IMR-90 (cell line): ENCODE measurements around the gene PRM2. TPM values are rescaled to one million over a fixed set of nuclear protein-coding genes. Genes with fewer than 3 reads are reported as not detected.

Experiments
- ATAC-seq: fragments of 200-7000 bp; cut with Tn5 transposase; 2 replicates; pipeline ENCODE4 v1.9.1; 2020; ENCODE audit warnings: low read depth, mild to moderate bottlenecking, moderate library complexity
- BruUV-seq: library from RNA; stranded (reverse); fragments of 400-500 nt; replicated peaks from 2 replicates; lab custom pipeline; 2021; lab: Mats Ljungman, UMichigan
- CTCF ChIA-PET: fragments of 300-600 bp; formaldehyde crosslinking; extraction: SDS; loops from one replicate; lab custom pipeline; 2021; ENCODE audit warnings: antibody characterized with exemption; lab: Yijun Ruan, JAX
- POLR2A ChIA-PET: fragments of 300-600 bp; sonication (Branson Sonifier 250); formaldehyde crosslinking; loops from one replicate; lab custom pipeline; 2022; ENCODE audit warnings: antibody characterized with exemption; ENCODE audit not compliant: unreplicated experiment; lab: Charles Lee
- DNase-seq: peaks from one replicate; pipeline ENCODE4 v3.0.0; 2013
- H2AFZ ChIP-seq: replicated peaks from 2 replicates; pipeline ENCODE3; 2013; ENCODE audit warnings: low read length, mild to moderate bottlenecking; ENCODE audit not compliant: poor library complexity
- H2AK5ac ChIP-seq: 2 replicates; pipeline ENCODE4 v1.6.1; 2013; ENCODE audit warnings: low read depth, low read length, inconsistent platforms
- H2AK9ac ChIP-seq: replicated peaks from 2 replicates; pipeline ENCODE3; 2013; ENCODE audit warnings: mild to moderate bottlenecking, low read depth, low read length, moderate library complexity; ENCODE audit not compliant: poor library complexity
- H2BK120ac ChIP-seq: 2 replicates; pipeline ENCODE4 v1.6.1; 2013; ENCODE audit warnings: low read depth, low read length, inconsistent platforms
- H2BK15ac ChIP-seq: 3 replicates; pipeline ENCODE4 v1.6.1; 2013; ENCODE audit warnings: low read depth, low read length, inconsistent platforms
- H2BK20ac ChIP-seq: 2 replicates; pipeline ENCODE4 v1.6.1; 2013; ENCODE audit warnings: low read depth, mild to moderate bottlenecking, inconsistent platforms, low read length, moderate library complexity
- H2BK5ac ChIP-seq: 2 replicates; pipeline ENCODE4 v1.6.1; 2013; ENCODE audit warnings: mild to moderate bottlenecking, low read depth, low read length, inconsistent platforms; ENCODE audit not compliant: poor library complexity, severe bottlenecking
- H3K14ac ChIP-seq: replicated peaks from 2 replicates; pipeline ENCODE4 v1.6.1; 2013; ENCODE audit warnings: low read depth, low read length, inconsistent platforms
- H3K18ac ChIP-seq: 2 replicates; pipeline ENCODE4 v1.6.1; 2013; ENCODE audit warnings: low read depth, low read length, control low read depth
- H3K23ac ChIP-seq: 2 replicates; pipeline ENCODE4 v1.6.1; 2013; ENCODE audit warnings: low read depth, low read length, inconsistent platforms
- H3K27ac ChIP-seq: 2 replicates; pipeline ENCODE4 v1.5.1; 2013; ENCODE audit warnings: mild to moderate bottlenecking, control low read depth, low read length; ENCODE audit not compliant: insufficient read depth
- H3K27me3 ChIP-seq: 2 replicates; pipeline ENCODE4 v1.6.1; 2013; ENCODE audit warnings: low read length; ENCODE audit not compliant: control insufficient read depth, insufficient read depth
- H3K36me3 ChIP-seq: 2 replicates; pipeline ENCODE4 v1.6.1; 2013; ENCODE audit warnings: low read length, mixed read lengths; ENCODE audit not compliant: control insufficient read depth, insufficient read depth
- H3K4ac ChIP-seq: 2 replicates; pipeline ENCODE4 v1.6.1; 2013; ENCODE audit warnings: low read depth, low read length, inconsistent platforms
- H3K4me1 ChIP-seq: 2 replicates; pipeline ENCODE4 v1.6.1; 2013; ENCODE audit warnings: low read length, mixed read lengths; ENCODE audit not compliant: control insufficient read depth, insufficient read depth
- H3K4me2 ChIP-seq: 2 replicates; pipeline ENCODE4 v1.6.1; 2013; ENCODE audit warnings: low read depth, mild to moderate bottlenecking, control low read depth, low read length, moderate library complexity
- H3K4me3 ChIP-seq: 2 replicates; pipeline ENCODE4 v1.5.1; 2013; ENCODE audit warnings: low read depth, mild to moderate bottlenecking, control low read depth, low read length, moderate library complexity; ENCODE audit not compliant: insufficient read depth
- H3K56ac ChIP-seq: 2 replicates; pipeline ENCODE4 v1.6.1; 2013; ENCODE audit warnings: low read length, inconsistent platforms; ENCODE audit not compliant: insufficient read depth; ENCODE audit errors: extremely low read depth
- H3K79me1 ChIP-seq, 2 experiments: 2 replicates each; pipeline ENCODE4 v1.6.1; 2013; ENCODE audit warnings: low read length in 2 of 2, inconsistent platforms in 1 of 2, low read depth in 1 of 2
- H3K9ac ChIP-seq: 2 replicates; pipeline ENCODE4 v1.6.1; 2013; ENCODE audit warnings: low read depth, low read length, control low read depth
- H3K9me1 ChIP-seq: 2 replicates; pipeline ENCODE4 v1.6.1; 2013; ENCODE audit warnings: low read length, inconsistent platforms; ENCODE audit not compliant: insufficient read depth
- H3K9me3 ChIP-seq: 2 replicates; pipeline ENCODE4 v1.6.1; 2013; ENCODE audit warnings: low read length; ENCODE audit not compliant: control insufficient read depth, insufficient read depth
- H4K20me1 ChIP-seq: 2 replicates; pipeline ENCODE4 v1.6.1; 2013; ENCODE audit warnings: low read length, inconsistent platforms; ENCODE audit not compliant: insufficient read depth
- H4K5ac ChIP-seq: 2 replicates; pipeline ENCODE4 v1.6.1; 2013; ENCODE audit warnings: mild to moderate bottlenecking, low read depth, low read length, control low read depth
- H4K8ac ChIP-seq, 2 experiments: 2 replicates each; pipeline ENCODE4 v1.6.1; 2013; ENCODE audit warnings: low read depth in 2 of 2, low read length in 2 of 2, control low read depth in 1 of 2, inconsistent platforms in 1 of 2
- H4K91ac ChIP-seq: 2 replicates; pipeline ENCODE4 v1.6.1; 2013; ENCODE audit warnings: low read depth, low read length, inconsistent platforms; ENCODE audit not compliant: insufficient read depth
- BHLHE40 ChIP-seq: fragments of 150-350 bp; IDR thresholded peaks from 2 replicates; pipeline ENCODE4 v1.6.1; 2016; ENCODE audit warnings: mild to moderate bottlenecking, low read depth, low read length
- CEBPB ChIP-seq: IDR thresholded peaks from 2 replicates; pipeline ENCODE4 v1.6.1; 2012; ENCODE audit warnings: low read depth, low read length, improper control_type of control experiment
- FOS ChIP-seq: fragments of 150-350 bp; IDR thresholded peaks from 2 replicates; pipeline ENCODE4 v1.6.1; 2016; ENCODE audit warnings: low read depth, low read length
- MAFK ChIP-seq: IDR thresholded peaks from 2 replicates; pipeline ENCODE4 v1.6.1; 2012; ENCODE audit warnings: low read depth, low read length, improper control_type of control experiment
- MXI1 ChIP-seq: IDR thresholded peaks from 2 replicates; pipeline ENCODE4 v1.6.1; 2012; ENCODE audit warnings: low read depth, mild to moderate bottlenecking, low read length, moderate library complexity, borderline replicate concordance
- NFE2L2 ChIP-seq: fragments of 150-350 bp; IDR thresholded peaks from 2 replicates; pipeline ENCODE4 v1.6.1; 2016; ENCODE audit warnings: low read depth, mild to moderate bottlenecking, low read length
- RCOR1 ChIP-seq: IDR thresholded peaks from 2 replicates; pipeline ENCODE4 v1.6.1; 2012; ENCODE audit warnings: mild to moderate bottlenecking, low read length, improper control_type of control experiment; ENCODE audit not compliant: insufficient replicate concordance
- RFX5 ChIP-seq: IDR thresholded peaks from 2 replicates; pipeline ENCODE4 v1.8.0; 2012; ENCODE audit warnings: low read depth, mild to moderate bottlenecking, low read length, moderate library complexity
- USF2 ChIP-seq: fragments of 150-350 bp; IDR thresholded peaks from 2 replicates; pipeline ENCODE4 v1.6.1; 2017; ENCODE audit warnings: mild to moderate bottlenecking, antibody characterized with exemption, low read length, low read depth
- WGBS, 2 experiments: methylation state at CpG; one replicate each; pipeline versions ENCODE4 v1.1.5 to v1.1.7; 2013; ENCODE audit warnings: missing lambda C conversion rate in 2 of 2; ENCODE audit not compliant: insufficient read length in 1 of 2; ENCODE audit errors: extremely low coverage in 2 of 2; 5-methylcytosine and 5-hydroxymethylcytosine counted together
- dilution Hi-C: fragments of 300-500 bp; cut with HindIII; formaldehyde crosslinking; loops from one replicate; pipeline ENCODE4 v1.14.3; 2018; ENCODE audit warnings: low sequenced_read_pairs; ENCODE audit not compliant: unreplicated experiment
- in situ Hi-C: fragments of 300-500 bp; cut with MboI; formaldehyde crosslinking; loops from 3 replicates; pipeline ENCODE4 v1.14.3; 2019; ENCODE audit warnings: low sequenced_read_pairs, inconsistent platforms, mixed read lengths
- intact Hi-C: fragments of 100-400 bp; cut with micrococcal nuclease; formaldehyde crosslinking; loops from 2 replicates; pipeline ENCODE4 v1.10.0; 2022
- polyA plus RNA-seq, 3 experiments: library from polyadenylated mRNA; depleted of rRNA; stranded (reverse); fragments of >200 nt; gene quantifications; 2 replicates each; pipeline ENCODE4 v1.2.3, GENCODE V29; 2012; ENCODE audit warnings: low replicate concordance in 1 of 3
- total RNA-seq: library from RNA; depleted of rRNA; stranded (reverse); fragments of >200 nt; gene quantifications from 2 replicates; pipeline ENCODE4 v1.2.3, GENCODE V29; 2012

PRM2 gene
- total and polyA plus RNA-seq, 2 of the 4 experiments (the other 2 are of a cell fraction), result not detected

GRCh38 chr16:11285842-11286241, 9.6 kb upstream of the PRM2 start:
- H3K9ac ChIP-seq, result no peak overlapping the region
- 71% methylated on average over 1 of the region's 2 CpGs; no CpG with 5 or more reads in 1 of the 2 experiments for WGBS, 2 experiments
- no peak for DNase-seq
- no peak overlapping the region for H2BK15ac ChIP-seq
- ChIA-PET POLR2A (no interaction called here), CTCF (no interaction called here)
- H3K9me3 ChIP-seq, result no peaks in the 10 kb centered on the region
- no TSS peak for BruUV-seq
- no peak overlapping the region for H4K8ac ChIP-seq
- no peak overlapping the region for H4K91ac ChIP-seq
- no peak overlapping the region for H3K23ac ChIP-seq
- no peaks in the 10 kb centered on the region for H3K79me1 ChIP-seq
- H2BK20ac ChIP-seq, result no peak overlapping the region
- H2AK5ac ChIP-seq, result no peak overlapping the region
- H3K4me1 ChIP-seq, result no peaks in the 10 kb centered on the region
- H3K36me3 ChIP-seq, result no peaks in the 10 kb centered on the region
- H3K27ac ChIP-seq, result no peak overlapping the region
- H3K9me1 ChIP-seq, result no peaks in the 10 kb centered on the region
- intact Hi-C loops (no loop called here), in situ Hi-C loops (no loop called here), dilution Hi-C loops (no loop called here)
- H2BK120ac ChIP-seq, result no peak overlapping the region
- H3K27me3 ChIP-seq, result peaks cover 15% of the 10 kb centered on the region
- no peak overlapping the region for H3K4ac ChIP-seq
- TF ChIP-seq RFX5, result no peak
- no peak for TF ChIP-seq FOS
- no peak for TF ChIP-seq MXI1
- no peak for TF ChIP-seq NFE2L2
- no peak for TF ChIP-seq USF2
- TF ChIP-seq BHLHE40, result no peak
- no peak for TF ChIP-seq MAFK
- TF ChIP-seq RCOR1, result no peak
- TF ChIP-seq CEBPB, result no peak
- no peak overlapping the region for H3K4me3 ChIP-seq
- H2BK5ac ChIP-seq, result no peak overlapping the region
- no peak overlapping the region for H3K18ac ChIP-seq
- H2AFZ ChIP-seq, result no peak overlapping the region
- H3K4me2 ChIP-seq, result no peak overlapping the region
- H2AK9ac ChIP-seq, result no peak overlapping the region
- no peak overlapping the region for H4K5ac ChIP-seq
- H3K56ac ChIP-seq, result no peak overlapping the region
- no peak for ATAC-seq
- no peak overlapping the region for H3K14ac ChIP-seq
- H4K20me1 ChIP-seq, result no peaks in the 10 kb centered on the region
